Gastroesophageal sphincter (tissue), 3 donors: Measurements from ENCODE around the gene ADAM19.

Experiments used
- EP300 ChIP-seq: sonication (generic); formaldehyde crosslinking; IDR thresholded peaks from one replicate; pipeline ENCODE4 v1.6.1; 2017; ENCODE audit warnings: antibody characterized with exemption, mild to moderate bottlenecking
- POLR2A ChIP-seq, 2 donors: fragments of 450-650 bp; IDR thresholded peaks; one replicate each; pipeline ENCODE4 v1.6.1; 2017; ENCODE audit warnings: antibody characterized with exemption in 2 of 2, mild to moderate bottlenecking in 2 of 2, moderate library complexity in 1 of 2
- TF ChIP-seq, protein P1 (sequence below), 4 experiments: fragments of 200-600 bp in 2 of 4; fragments of 450-650 bp in 2 of 4; sonication (generic) in 1 of 4; IDR thresholded peaks; one replicate each; pipeline ENCODE4 v1.5.1; 2017 to 2019; ENCODE audit warnings: antibody characterized with exemption in 4 of 4, mild to moderate bottlenecking in 2 of 4, moderate library complexity in 2 of 4

DNA sequence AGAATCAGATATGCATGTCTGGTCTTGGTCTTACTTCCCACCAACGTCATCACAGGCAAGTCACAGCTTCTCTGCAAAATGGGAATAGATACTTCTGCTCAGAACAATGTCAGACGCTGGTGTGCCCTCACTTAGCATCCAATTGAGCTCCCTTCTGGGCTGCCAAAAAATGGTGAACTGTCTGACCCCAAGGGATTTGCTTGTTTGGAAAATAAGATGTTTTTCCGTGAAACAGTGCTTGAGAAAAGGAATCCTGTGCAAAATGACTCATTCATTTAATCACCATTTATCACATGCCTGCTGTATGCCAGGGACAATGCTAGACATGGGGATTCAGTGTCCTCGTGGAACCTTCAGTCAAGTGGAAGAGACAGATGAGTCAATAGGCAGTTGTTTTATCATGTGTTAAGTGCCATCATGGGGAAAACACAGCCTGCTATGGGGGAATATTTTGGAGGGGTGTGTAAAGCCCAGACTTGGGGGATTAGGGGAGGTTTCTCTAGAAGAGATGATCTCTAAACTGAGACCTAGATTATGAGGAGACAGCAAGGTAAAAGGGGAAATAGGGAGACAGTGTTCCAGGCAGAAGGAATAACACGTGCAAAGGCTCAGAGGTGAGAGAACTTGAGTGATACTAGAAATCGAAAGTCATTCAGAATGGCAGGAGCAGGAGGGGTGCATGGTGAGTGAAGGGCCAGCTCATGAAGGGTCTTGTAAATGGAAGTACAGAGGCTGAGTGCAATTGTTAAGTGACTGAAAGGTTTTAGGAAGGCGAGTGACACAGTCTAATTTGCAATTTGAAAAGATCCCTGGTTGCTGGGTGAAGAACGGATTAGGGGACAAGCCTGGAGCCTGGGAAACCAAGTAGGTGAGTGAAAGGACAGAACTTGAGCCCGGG lies 111.7 kb downstream of the ADAM19 start:
- no peak for TF ChIP-seq POLR2A (IDR thresholded peaks at IDR 0.05)
- TF ChIP-seq, protein P1, sequence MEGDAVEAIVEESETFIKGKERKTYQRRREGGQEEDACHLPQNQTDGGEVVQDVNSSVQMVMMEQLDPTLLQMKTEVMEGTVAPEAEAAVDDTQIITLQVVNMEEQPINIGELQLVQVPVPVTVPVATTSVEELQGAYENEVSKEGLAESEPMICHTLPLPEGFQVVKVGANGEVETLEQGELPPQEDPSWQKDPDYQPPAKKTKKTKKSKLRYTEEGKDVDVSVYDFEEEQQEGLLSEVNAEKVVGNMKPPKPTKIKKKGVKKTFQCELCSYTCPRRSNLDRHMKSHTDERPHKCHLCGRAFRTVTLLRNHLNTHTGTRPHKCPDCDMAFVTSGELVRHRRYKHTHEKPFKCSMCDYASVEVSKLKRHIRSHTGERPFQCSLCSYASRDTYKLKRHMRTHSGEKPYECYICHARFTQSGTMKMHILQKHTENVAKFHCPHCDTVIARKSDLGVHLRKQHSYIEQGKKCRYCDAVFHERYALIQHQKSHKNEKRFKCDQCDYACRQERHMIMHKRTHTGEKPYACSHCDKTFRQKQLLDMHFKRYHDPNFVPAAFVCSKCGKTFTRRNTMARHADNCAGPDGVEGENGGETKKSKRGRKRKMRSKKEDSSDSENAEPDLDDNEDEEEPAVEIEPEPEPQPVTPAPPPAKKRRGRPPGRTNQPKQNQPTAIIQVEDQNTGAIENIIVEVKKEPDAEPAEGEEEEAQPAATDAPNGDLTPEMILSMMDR (IDR thresholded peaks at IDR 0.05), result no peak
- TF ChIP-seq EP300, result no peak
